Upper lobe of left lung (tissue), 4 donors: ENCODE measurements around the gene FNDC7.

Experiments used
- CTCF ChIP-seq, 6 experiments: fragments of 450-650 bp in 4 of 6; fragments of 200-600 bp in 2 of 6; sonication (generic) in 2 of 6; IDR thresholded peaks; one replicate each; pipeline ENCODE4 v1.5.1; 2016 to 2019; ENCODE audit warnings: antibody characterized with exemption in 6 of 6
- POLR2A ChIP-seq, 4 donors: fragments of 450-650 bp; IDR thresholded peaks; one replicate each; pipeline ENCODE4 v1.5.1; 2016 to 2017; ENCODE audit warnings: antibody characterized with exemption in 4 of 4, mild to moderate bottlenecking in 2 of 4
- POLR2AphosphoS5 ChIP-seq, 2 donors: sonication (generic); formaldehyde crosslinking; IDR thresholded peaks; one replicate each; pipeline ENCODE4 v1.5.1; 2017; ENCODE audit warnings: antibody characterized with exemption in 2 of 2

DNA sequence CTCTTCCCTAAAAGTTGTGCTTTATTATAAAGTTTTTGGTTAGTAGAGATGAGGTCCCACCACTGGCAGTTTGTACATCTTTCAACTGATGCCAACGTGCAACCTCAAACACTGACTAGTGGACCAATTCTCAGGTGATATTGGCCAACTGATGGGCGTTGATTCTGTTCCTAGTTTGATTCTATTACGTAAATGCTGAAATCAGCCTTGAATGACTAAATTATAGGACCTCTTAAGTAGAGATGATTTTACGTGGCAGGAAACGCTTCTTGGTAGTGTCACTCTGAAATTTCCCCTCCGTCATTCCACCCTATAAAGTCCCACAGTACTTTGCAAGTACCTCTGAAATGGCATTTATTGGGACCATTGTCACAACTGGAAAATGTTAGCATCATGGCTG is 8.8 kb upstream of the FNDC7 start:
- TF ChIP-seq CTCF (IDR thresholded peaks at IDR 0.05) (no peak), POLR2AphosphoS5 (IDR thresholded peaks at IDR 0.05) (no peak), POLR2A (IDR thresholded peaks at IDR 0.05) (no peak)
